Measurements from ENCODE around the gene SDK1.
"Not testable (repeated sequence)": the region's sequence is repeated elsewhere in the genome, so short reads cannot be mapped to it uniquely, and the experiment has no call there.

SDK1 gene

DNA sequence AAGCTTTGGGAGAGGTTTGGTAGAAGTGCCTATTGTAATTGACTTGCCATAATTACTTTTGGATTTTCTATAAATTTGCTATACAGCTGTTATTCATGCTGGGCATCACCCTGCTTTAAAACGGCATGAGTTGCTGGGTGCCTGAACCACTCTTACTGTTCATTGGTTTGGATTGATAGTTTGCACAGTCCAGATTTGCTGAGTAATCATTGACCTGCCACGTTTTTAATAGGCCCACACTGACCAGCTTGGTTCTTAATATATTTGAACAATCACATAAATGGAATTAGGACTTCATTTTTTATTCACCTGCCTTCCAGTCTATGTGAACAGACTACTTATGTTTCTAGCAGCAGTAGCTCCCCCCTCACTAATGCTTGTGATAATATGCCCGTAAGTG lies 630.8 kb downstream of the SDK1 start:
- TF ChIP-seq, protein P1, sequence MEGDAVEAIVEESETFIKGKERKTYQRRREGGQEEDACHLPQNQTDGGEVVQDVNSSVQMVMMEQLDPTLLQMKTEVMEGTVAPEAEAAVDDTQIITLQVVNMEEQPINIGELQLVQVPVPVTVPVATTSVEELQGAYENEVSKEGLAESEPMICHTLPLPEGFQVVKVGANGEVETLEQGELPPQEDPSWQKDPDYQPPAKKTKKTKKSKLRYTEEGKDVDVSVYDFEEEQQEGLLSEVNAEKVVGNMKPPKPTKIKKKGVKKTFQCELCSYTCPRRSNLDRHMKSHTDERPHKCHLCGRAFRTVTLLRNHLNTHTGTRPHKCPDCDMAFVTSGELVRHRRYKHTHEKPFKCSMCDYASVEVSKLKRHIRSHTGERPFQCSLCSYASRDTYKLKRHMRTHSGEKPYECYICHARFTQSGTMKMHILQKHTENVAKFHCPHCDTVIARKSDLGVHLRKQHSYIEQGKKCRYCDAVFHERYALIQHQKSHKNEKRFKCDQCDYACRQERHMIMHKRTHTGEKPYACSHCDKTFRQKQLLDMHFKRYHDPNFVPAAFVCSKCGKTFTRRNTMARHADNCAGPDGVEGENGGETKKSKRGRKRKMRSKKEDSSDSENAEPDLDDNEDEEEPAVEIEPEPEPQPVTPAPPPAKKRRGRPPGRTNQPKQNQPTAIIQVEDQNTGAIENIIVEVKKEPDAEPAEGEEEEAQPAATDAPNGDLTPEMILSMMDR (IDR thresholded peaks at IDR 0.05; ENCODE audit: insufficient read depth, low read depth, low read length, missing control alignments) = no peak
- no peak for DNase-seq (ENCODE audit: low read depth)
- no peak overlapping the region for H3K4me3 ChIP-seq (ENCODE audit: low read length)

DNA sequence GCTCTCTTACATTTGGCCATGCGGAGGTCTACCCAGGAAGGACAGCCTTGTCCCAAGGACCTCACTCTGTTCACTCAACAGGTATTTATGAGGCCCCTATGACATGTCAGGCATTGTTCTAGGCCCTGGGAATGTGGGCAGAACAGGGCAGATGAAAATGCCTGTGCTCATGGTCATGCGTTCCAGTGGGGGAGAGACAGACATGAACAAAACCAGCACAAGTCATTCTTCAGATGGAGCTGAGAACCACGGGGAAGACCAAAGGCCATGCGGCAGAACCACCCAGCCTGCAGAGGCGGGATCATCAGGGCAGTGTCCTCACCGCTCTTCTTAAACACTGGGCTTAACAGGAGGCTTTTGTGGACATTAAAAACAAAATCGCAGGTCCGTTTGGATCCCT lies 636.1 kb downstream of the SDK1 start:
- DNase-seq (ENCODE audit: low read depth) = no peak
- TF ChIP-seq, protein P1 (IDR thresholded peaks at IDR 0.05; ENCODE audit: insufficient read depth, low read depth, low read length, missing control alignments) = no peak
- no peak overlapping the region for H3K4me3 ChIP-seq (ENCODE audit: low read length)

- no peak for DNase-seq (ENCODE audit: low read depth)
- TF ChIP-seq, protein P1 (IDR thresholded peaks at IDR 0.05; ENCODE audit: insufficient read depth, low read depth, low read length, missing control alignments) = no peak
- H3K4me3 ChIP-seq (ENCODE audit: low read length) = no peak overlapping the region
These were observed 636.6 kb downstream of the SDK1 start for GRCh38 chr7:3937605-3938004.

GRCh38 chr7:3941706-3942105 lies 640.7 kb downstream of the SDK1 start:
- DNase-seq (ENCODE audit: low read depth); H3K4me3 ChIP-seq (ENCODE audit: low read length): not testable (repeated sequence)

DNA sequence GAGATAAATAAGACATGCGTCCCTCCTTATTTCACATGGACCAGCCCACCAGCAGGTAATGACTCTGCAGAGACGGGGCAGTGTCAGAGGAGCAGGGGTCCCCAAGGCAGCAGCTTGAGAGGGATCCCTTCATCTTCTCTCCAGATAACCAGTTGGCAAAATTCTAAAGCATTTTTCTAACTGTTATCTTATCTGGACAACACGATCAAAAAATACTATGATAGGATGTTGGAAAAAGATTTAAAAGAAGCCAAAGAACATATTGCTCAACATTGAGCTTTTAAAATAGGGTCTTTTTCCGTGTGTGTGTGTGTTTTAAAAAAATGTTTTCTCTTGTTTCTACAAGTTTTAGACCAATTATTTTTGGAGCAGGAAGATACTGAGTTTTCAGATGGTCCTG lies 641.2 kb downstream of the SDK1 start:
- H3K4me3 ChIP-seq (ENCODE audit: low read length) = no peak overlapping the region
- TF ChIP-seq, protein P1 (IDR thresholded peaks at IDR 0.05; ENCODE audit: insufficient read depth, low read depth, low read length, missing control alignments) = no peak
- no peak for DNase-seq (ENCODE audit: low read depth)

DNA sequence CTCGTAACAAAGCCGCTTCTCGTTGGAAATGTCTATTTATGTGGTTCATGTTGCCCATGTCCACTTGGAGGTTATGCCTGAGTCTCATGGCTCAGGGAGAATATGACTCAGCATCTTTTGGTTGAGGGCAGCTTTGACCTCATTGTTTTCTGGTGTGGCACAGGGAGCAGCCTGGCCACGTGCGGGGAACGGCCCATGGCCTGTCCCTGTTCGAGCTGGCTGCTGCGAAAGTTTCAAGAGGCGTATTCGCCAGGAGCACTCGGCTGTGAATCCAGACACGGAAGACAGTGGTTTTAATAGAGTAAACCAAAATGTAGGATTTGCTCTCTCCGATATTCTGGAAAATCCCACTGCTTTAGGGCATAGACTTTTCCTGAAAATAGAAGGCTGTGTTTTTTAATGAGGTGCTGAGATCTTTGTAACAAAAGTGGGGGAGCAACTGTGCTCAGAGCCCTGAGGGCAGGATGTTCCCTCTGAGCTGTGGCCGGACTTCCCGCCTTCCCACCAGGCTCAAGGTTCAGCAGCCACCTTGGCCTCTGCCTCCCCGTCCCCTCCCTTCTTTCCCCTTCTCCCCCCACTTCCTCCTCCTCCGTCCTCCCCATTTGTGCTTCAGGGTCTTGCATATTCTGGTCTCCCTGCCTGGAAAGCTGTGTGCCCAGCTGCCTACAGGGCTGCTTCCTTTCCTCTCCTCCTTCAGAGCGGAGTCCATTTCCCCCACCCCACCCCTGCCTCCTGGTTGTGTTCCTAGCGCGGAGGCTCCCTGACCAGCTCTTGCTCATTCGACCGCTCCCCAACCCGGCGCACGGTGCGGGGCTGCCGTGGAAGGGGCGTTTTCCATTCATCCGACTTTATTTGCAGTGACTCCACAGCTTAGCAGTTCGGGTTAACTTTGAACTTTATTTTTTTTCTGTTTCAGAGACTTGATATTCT lies 642.0 kb downstream of the SDK1 start:
- peak; percentile 14 for DNase-seq (ENCODE audit: low read depth)
- H3K4me3 ChIP-seq (ENCODE audit: low read length) = no peak overlapping the region
- TF ChIP-seq, protein P1 (IDR thresholded peaks at IDR 0.05; ENCODE audit: insufficient read depth, low read depth, low read length, missing control alignments) = no peak

DNA sequence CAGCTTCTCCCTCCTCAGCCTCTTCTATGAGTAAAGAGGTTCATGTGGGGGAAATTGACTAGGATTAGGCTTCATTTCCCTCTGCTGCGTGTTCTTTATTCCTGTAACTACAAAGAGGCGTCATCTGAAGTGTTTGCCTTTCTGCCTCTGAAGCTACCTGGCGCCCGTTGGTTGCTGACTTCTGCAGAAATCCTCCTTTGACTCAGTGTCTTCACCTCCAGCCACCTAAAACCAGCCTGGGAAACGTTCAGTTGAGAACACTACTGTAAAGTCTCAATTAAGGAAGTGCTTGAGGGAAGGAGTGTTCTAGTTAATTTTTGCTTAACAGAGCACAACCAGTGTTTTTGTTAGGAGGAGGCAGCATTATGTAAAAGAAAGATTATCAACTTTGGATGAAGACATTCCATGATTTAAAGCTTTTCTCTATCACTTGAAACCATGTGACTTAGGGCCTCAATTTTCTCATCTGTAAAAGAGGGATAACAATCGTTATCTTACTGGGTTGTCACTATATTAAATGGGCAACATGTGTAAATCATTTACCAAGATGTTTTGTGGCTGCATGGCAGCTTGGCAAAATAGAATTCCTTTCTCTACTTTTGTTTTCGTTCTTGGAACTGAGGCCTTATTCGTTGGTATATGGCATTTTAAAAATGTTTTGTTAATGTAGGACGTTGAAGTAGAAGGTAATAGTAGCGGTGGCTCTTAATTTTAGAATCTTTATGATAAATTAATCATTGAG lies 642.9 kb downstream of the SDK1 start:
- H3K4me3 ChIP-seq (ENCODE audit: low read length) = no peak overlapping the region
- peak; percentile 33 for DNase-seq (ENCODE audit: low read depth)
- TF ChIP-seq, protein P1 (IDR thresholded peaks at IDR 0.05; ENCODE audit: insufficient read depth, low read depth, low read length, missing control alignments) = no peak
